Vagina (tissue), 2 donors: ENCODE data around the gene IQSEC1. TPM values are rescaled to one million over a fixed set of nuclear protein-coding genes. Genes with fewer than 3 reads are reported as not detected.

Source experiments
- DNase-seq, 2 donors: peaks; one replicate each; pipeline ENCODE4 v3.0.0-alpha.2; 2017; ENCODE audit errors: extremely low spot score in 2 of 2
- H3K27ac ChIP-seq: fragments of 200-600 bp; sonication (generic); one replicate; pipeline ENCODE4 v1.5.1; 2019
- H3K27me3 ChIP-seq: fragments of 200-600 bp; sonication (generic); one replicate; pipeline ENCODE4 v1.5.1; 2019
- H3K36me3 ChIP-seq, 2 donors: fragments of 200-600 bp; sonication (generic); one replicate each; pipeline ENCODE4 v1.5.1; 2017 to 2019
- H3K4me1 ChIP-seq: fragments of 200-600 bp; sonication (generic); one replicate; pipeline ENCODE4 v1.5.1; 2019
- H3K4me3 ChIP-seq, 2 donors: fragments of 200-600 bp; sonication (generic); 1 replicate in 1 of 2; 2 replicates in 1 of 2; pipeline ENCODE4 v1.5.1; 2016 to 2019
- H3K9me3 ChIP-seq: fragments of 200-600 bp; sonication (generic); one replicate; pipeline ENCODE4 v1.5.1; 2019
- CTCF ChIP-seq, 3 experiments: fragments of 450-650 bp in 2 of 3; fragments of 200-600 bp in 1 of 3; sonication (generic) in 1 of 3; IDR thresholded peaks; one replicate each; pipeline ENCODE4 v1.5.1; 2017 to 2019; ENCODE audit warnings: antibody characterized with exemption in 3 of 3, mild to moderate bottlenecking in 2 of 3, moderate library complexity in 2 of 3
- POLR2A ChIP-seq, 2 donors: fragments of 450-650 bp; IDR thresholded peaks; one replicate each; pipeline ENCODE4 v1.6.1; 2017; ENCODE audit warnings: antibody characterized with exemption in 2 of 2, mild to moderate bottlenecking in 2 of 2, moderate library complexity in 2 of 2
- POLR2AphosphoS5 ChIP-seq, 2 donors: sonication (generic); formaldehyde crosslinking; IDR thresholded peaks; one replicate each; pipeline ENCODE4 v1.9.0; 2017; ENCODE audit warnings: antibody characterized with exemption in 2 of 2, mild to moderate bottlenecking in 2 of 2, low read depth in 1 of 2; ENCODE audit not compliant: insufficient read depth in 1 of 2
- intact Hi-C: fragments of 100-400 bp; cut with DNase I; formaldehyde crosslinking; loops from one replicate; pipeline ENCODE4 v1.15.1; 2023
- total RNA-seq: library from RNA; depleted of rRNA; stranded (reverse); fragments of >200 nt; gene quantifications from one replicate; pipeline ENCODE4 v1.2.3, GENCODE V29; 2016

The IQSEC1 gene
- total RNA-seq, 1 donor from 2014 or later: 34.9 TPM

GRCh38 chr3:13025778-13026518, 47.3 kb downstream of the IQSEC1 start:
- H3K9me3 ChIP-seq: no peaks in the 10 kb centered on the region
- intact Hi-C loops: no loop called here
- TF ChIP-seq CTCF (IDR thresholded peaks at IDR 0.05) (no peak), POLR2A (IDR thresholded peaks at IDR 0.05) (no peak), POLR2AphosphoS5 (IDR thresholded peaks at IDR 0.05; ENCODE audit: insufficient read depth in 1 of 2, low read depth in 1 of 2) (no peak)
- H3K27ac ChIP-seq: no peak overlapping the region
- no peak for DNase-seq
- H3K27me3 ChIP-seq: no peaks in the 10 kb centered on the region
- no peaks in the 10 kb centered on the region for H3K36me3 ChIP-seq
- no peak overlapping the region for H3K4me3 ChIP-seq
- H3K4me1 ChIP-seq: peaks cover 25% of the 10 kb centered on the region

GRCh38 chr3:13025090-13025489, 48.1 kb downstream of the IQSEC1 start:
- peaks cover 30% of the 10 kb centered on the region for H3K4me1 ChIP-seq
- intact Hi-C loops: no loop called here
- no peaks in the 10 kb centered on the region for H3K36me3 ChIP-seq
- H3K9me3 ChIP-seq: no peaks in the 10 kb centered on the region
- TF ChIP-seq POLR2AphosphoS5 (IDR thresholded peaks at IDR 0.05; ENCODE audit: insufficient read depth in 1 of 2, low read depth in 1 of 2) (no peak), CTCF (IDR thresholded peaks at IDR 0.05) (no peak), POLR2A (IDR thresholded peaks at IDR 0.05) (no peak)
- no peak overlapping the region for H3K27ac ChIP-seq
- H3K4me3 ChIP-seq: no peak overlapping the region
- H3K27me3 ChIP-seq: no peaks in the 10 kb centered on the region
- DNase-seq: no peak

DNA sequence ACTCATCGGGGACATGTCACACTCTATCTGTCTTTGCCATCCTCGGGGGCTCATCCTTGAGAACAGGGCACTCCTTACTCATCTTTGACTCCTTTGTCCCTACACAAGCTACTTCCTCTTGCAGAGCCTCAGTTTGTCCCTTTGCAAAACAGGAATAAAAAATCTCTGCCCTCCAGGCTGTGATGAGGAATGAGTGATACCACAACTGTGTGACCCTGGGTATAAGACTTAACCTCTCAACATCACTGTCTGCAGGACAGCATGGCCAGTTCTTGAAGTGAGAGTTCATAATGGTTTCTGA, 48.5 kb downstream of the IQSEC1 start:
- Histone ChIP-seq H3K4me1 (peaks cover 32% of the 10 kb centered on the region), H3K36me3 (no peaks in the 10 kb centered on the region), H3K27ac (no peak overlapping the region), H3K27me3 (no peaks in the 10 kb centered on the region), H3K4me3 (no peak overlapping the region), H3K9me3 (no peaks in the 10 kb centered on the region)
- no peak for DNase-seq
- intact Hi-C loops: no loop called here
- no peak for TF ChIP-seq CTCF (IDR thresholded peaks at IDR 0.05)
- TF ChIP-seq POLR2A (IDR thresholded peaks at IDR 0.05): no peak
- TF ChIP-seq POLR2AphosphoS5 (IDR thresholded peaks at IDR 0.05; ENCODE audit: insufficient read depth in 1 of 2, low read depth in 1 of 2): no peak

- intact Hi-C loops: no loop called here
- TF ChIP-seq CTCF (IDR thresholded peaks at IDR 0.05) (no peak), POLR2AphosphoS5 (IDR thresholded peaks at IDR 0.05; ENCODE audit: insufficient read depth in 1 of 2, low read depth in 1 of 2) (no peak), POLR2A (IDR thresholded peaks at IDR 0.05) (no peak)
- no peaks in the 10 kb centered on the region for H3K27me3 ChIP-seq
- no peaks in the 10 kb centered on the region for H3K9me3 ChIP-seq
- DNase-seq: no peak
- no peak overlapping the region for H3K4me3 ChIP-seq
- no peaks in the 10 kb centered on the region for H3K36me3 ChIP-seq
- H3K27ac ChIP-seq: no peak overlapping the region
- peaks cover 38% of the 10 kb centered on the region for H3K4me1 ChIP-seq
These were observed 49.1 kb downstream of the IQSEC1 start for GRCh38 chr3:13023971-13024764.
